HEK293 (cell line): ENCODE data around the gene METTL25B.
A peak's percentile ranks its signal among the peaks of the same experiment; 100 is the strongest.

Experiments
- BCL6B ChIP-seq: fragments of 450-650 bp; formaldehyde crosslinking; IDR thresholded peaks from 2 replicates; pipeline ENCODE4 v1.5.1; 2017; ENCODE audit warnings: missing biosample characterization, missing genetic modification characterization
- GLI4 ChIP-seq: fragments of 450-650 bp; formaldehyde crosslinking; IDR thresholded peaks from 2 replicates; pipeline ENCODE4 v1.5.1; 2016; ENCODE audit warnings: missing biosample characterization, missing genetic modification characterization
- INSM2 ChIP-seq: fragments of 450-650 bp; formaldehyde crosslinking; IDR thresholded peaks from 2 replicates; pipeline ENCODE4 v1.5.1; 2016; ENCODE audit warnings: missing biosample characterization, missing genetic modification characterization
- KLF1 ChIP-seq: fragments of 450-650 bp; formaldehyde crosslinking; IDR thresholded peaks from 2 replicates; pipeline ENCODE4 v1.5.1; 2016; ENCODE audit warnings: missing biosample characterization, missing genetic modification characterization
- KLF10 ChIP-seq: fragments of 450-650 bp; IDR thresholded peaks from 2 replicates; pipeline ENCODE4 v1.5.1; 2018; ENCODE audit warnings: missing biosample characterization, mild to moderate bottlenecking, missing genetic modification characterization
- MEIS1 ChIP-seq: sonication (generic); formaldehyde crosslinking; IDR thresholded peaks from 2 replicates; pipeline ENCODE4 v1.8.1; 2022; ENCODE audit warnings: missing genetic modification reagents, mild to moderate bottlenecking, borderline replicate concordance
- MZF1 ChIP-seq: fragments of 450-650 bp; formaldehyde crosslinking; IDR thresholded peaks from 2 replicates; pipeline ENCODE4 v1.5.1; 2017; ENCODE audit warnings: missing biosample characterization, missing genetic modification characterization, borderline replicate concordance
- PRDM1 ChIP-seq: fragments of 450-650 bp; formaldehyde crosslinking; IDR thresholded peaks from 2 replicates; pipeline ENCODE4; 2016; ENCODE audit warnings: missing biosample characterization, missing genetic modification characterization
- SP7 ChIP-seq: fragments of 450-650 bp; formaldehyde crosslinking; IDR thresholded peaks from 2 replicates; pipeline ENCODE4 v1.5.1; 2016; ENCODE audit warnings: missing biosample characterization, missing genetic modification characterization
- TCF7L2 ChIP-seq: IDR thresholded peaks from 2 replicates; pipeline ENCODE4 v1.6.1; 2011; ENCODE audit warnings: low read depth, mild to moderate bottlenecking, inconsistent platforms, low read length, moderate library complexity, borderline replicate concordance
- YY2 ChIP-seq: fragments of 450-650 bp; formaldehyde crosslinking; IDR thresholded peaks from 2 replicates; pipeline ENCODE4 v1.5.1; 2016; ENCODE audit warnings: missing biosample characterization, missing genetic modification characterization
- ZBTB21 ChIP-seq: fragments of 450-650 bp; formaldehyde crosslinking; IDR thresholded peaks from 2 replicates; pipeline ENCODE4 v1.5.1; 2017; ENCODE audit warnings: missing biosample characterization, missing genetic modification characterization
- ZEB2 ChIP-seq: fragments of 450-650 bp; formaldehyde crosslinking; IDR thresholded peaks from 2 replicates; pipeline ENCODE4 v1.5.1; 2016; ENCODE audit warnings: missing biosample characterization, missing genetic modification characterization
- ZFP41 ChIP-seq: fragments of 450-650 bp; formaldehyde crosslinking; IDR thresholded peaks from 2 replicates; pipeline ENCODE4 v1.5.1; 2016; ENCODE audit warnings: missing biosample characterization, missing genetic modification characterization, borderline replicate concordance
- ZNF140 ChIP-seq: fragments of 450-650 bp; formaldehyde crosslinking; IDR thresholded peaks from 2 replicates; pipeline ENCODE4 v1.5.1; 2016; ENCODE audit warnings: missing biosample characterization, missing genetic modification characterization
- ZNF155 ChIP-seq: fragments of 450-650 bp; formaldehyde crosslinking; IDR thresholded peaks from 2 replicates; pipeline ENCODE4 v1.5.1; 2016; ENCODE audit warnings: missing biosample characterization, missing genetic modification characterization
- ZNF2 ChIP-seq: fragments of 450-650 bp; formaldehyde crosslinking; IDR thresholded peaks from 2 replicates; pipeline ENCODE4 v1.5.1; 2016; ENCODE audit warnings: missing biosample characterization, missing genetic modification characterization
- ZNF221 ChIP-seq: fragments of 450-650 bp; formaldehyde crosslinking; IDR thresholded peaks from 2 replicates; pipeline ENCODE4 v1.5.1; 2017; ENCODE audit warnings: missing biosample characterization, missing genetic modification characterization, borderline replicate concordance
- ZNF223 ChIP-seq: fragments of 450-650 bp; formaldehyde crosslinking; IDR thresholded peaks from 2 replicates; pipeline ENCODE4 v1.5.1; 2016; ENCODE audit warnings: missing biosample characterization, missing genetic modification characterization
- ZNF26 ChIP-seq: fragments of 450-650 bp; formaldehyde crosslinking; IDR thresholded peaks from 2 replicates; pipeline ENCODE4 v1.5.1; 2016; ENCODE audit warnings: missing biosample characterization, missing genetic modification characterization
- ZNF366 ChIP-seq: fragments of 450-650 bp; formaldehyde crosslinking; conservative IDR thresholded peaks from 2 replicates; pipeline ENCODE4 v1.5.1; 2016; ENCODE audit warnings: missing biosample characterization, missing genetic modification characterization
- ZNF449 ChIP-seq: fragments of 450-650 bp; formaldehyde crosslinking; IDR thresholded peaks from 2 replicates; pipeline ENCODE4 v1.5.1; 2017; ENCODE audit warnings: missing biosample characterization, mild to moderate bottlenecking, missing genetic modification characterization, moderate library complexity
- ZNF558 ChIP-seq: fragments of 450-650 bp; formaldehyde crosslinking; IDR thresholded peaks from 2 replicates; pipeline ENCODE4 v1.5.1; 2016; ENCODE audit warnings: missing biosample characterization, missing genetic modification characterization
- ZNF580 ChIP-seq: fragments of 450-650 bp; formaldehyde crosslinking; IDR thresholded peaks from 2 replicates; pipeline ENCODE4 v1.5.1; 2016; ENCODE audit warnings: missing biosample characterization, missing genetic modification characterization
- ZNF639 ChIP-seq: fragments of 450-650 bp; formaldehyde crosslinking; IDR thresholded peaks from 2 replicates; pipeline ENCODE4 v1.5.1; 2016; ENCODE audit warnings: missing biosample characterization, missing genetic modification characterization
- ZNF660 ChIP-seq: fragments of 450-650 bp; IDR thresholded peaks from 2 replicates; pipeline ENCODE4 v1.5.1; 2018; ENCODE audit warnings: missing biosample characterization, mild to moderate bottlenecking, missing genetic modification characterization
- ZNF677 ChIP-seq: fragments of 450-650 bp; IDR thresholded peaks from 2 replicates; pipeline ENCODE4 v1.5.0; 2018; ENCODE audit warnings: missing biosample characterization, mild to moderate bottlenecking, missing genetic modification characterization, moderate library complexity
- ZNF701 ChIP-seq: fragments of 450-650 bp; formaldehyde crosslinking; IDR thresholded peaks from 2 replicates; pipeline ENCODE4 v1.5.1; 2016; ENCODE audit warnings: missing biosample characterization, missing genetic modification characterization
- ZNF777 ChIP-seq: fragments of 450-650 bp; formaldehyde crosslinking; IDR thresholded peaks from 2 replicates; pipeline ENCODE4 v1.5.1; 2017; ENCODE audit warnings: missing biosample characterization, missing genetic modification characterization, borderline replicate concordance
- ZNF785 ChIP-seq: fragments of 450-650 bp; formaldehyde crosslinking; IDR thresholded peaks from 2 replicates; pipeline ENCODE4 v1.5.1; 2016; ENCODE audit warnings: missing biosample characterization, missing genetic modification characterization
- ZSCAN5A ChIP-seq: fragments of 450-650 bp; formaldehyde crosslinking; IDR thresholded peaks from 2 replicates; pipeline ENCODE4 v1.5.1; 2016; ENCODE audit warnings: missing biosample characterization, missing genetic modification characterization
- ZXDB ChIP-seq: fragments of 450-650 bp; formaldehyde crosslinking; IDR thresholded peaks from 2 replicates; pipeline ENCODE4 v1.5.1; 2016; ENCODE audit warnings: missing biosample characterization, missing genetic modification characterization

The METTL25B gene

GRCh38 chr1:156706657-156707416, 21.4 kb upstream of the METTL25B start (continued):
- 0 out of 2 replicates have a peak, but pooled peaks have one; percentile 1 for TF ChIP-seq SP7 (tag by site-specific recombination)
- TF ChIP-seq MEIS1 = no peak
- no peak for TF ChIP-seq ZNF155 (tag by site-specific recombination)
- TF ChIP-seq INSM2 = peak; percentile 2; the same call in 1 of the 2 replicates
- TF ChIP-seq ZNF580 (tag by site-specific recombination) = no peak
- TF ChIP-seq ZNF223 (tag by site-specific recombination) = peak; percentile 74; the same call in 1 of the 2 replicates
- TF ChIP-seq ZNF701 (tag by site-specific recombination) = no peak
- TF ChIP-seq ZSCAN5A (tag by site-specific recombination) = no peak
- no peak for TF ChIP-seq ZNF785 (tag by site-specific recombination)
- 0 out of 2 replicates have a peak, but pooled peaks have one; percentile 9 for TF ChIP-seq ZEB2 (tag by site-specific recombination)
- TF ChIP-seq ZNF366 (tag by site-specific recombination) = peak; percentile 16
- no peak for TF ChIP-seq ZXDB (tag by site-specific recombination)
- no peak for TF ChIP-seq ZNF639 (tag by site-specific recombination)
- no peak for TF ChIP-seq ZNF777 (tag by site-specific recombination)
- no peak for TF ChIP-seq MZF1 (tag by site-specific recombination)
- TF ChIP-seq YY2 (tag by site-specific recombination) = no peak
- no peak for TF ChIP-seq ZNF558 (tag by site-specific recombination)
- TF ChIP-seq TCF7L2 = peak; percentile 55; the same call in 1 of the 2 replicates
- TF ChIP-seq ZFP41 = no peak
- TF ChIP-seq GLI4 (tag by site-specific recombination) = no peak
- TF ChIP-seq PRDM1 (tag by site-specific recombination) = no peak
- TF ChIP-seq KLF1 = 0 out of 2 replicates have a peak, but pooled peaks have one; percentile 10
- TF ChIP-seq ZNF221 (tag by site-specific recombination) = no peak
- no peak for TF ChIP-seq ZNF660 (tag by site-specific recombination)
- TF ChIP-seq ZNF2 = no peak
- no peak for TF ChIP-seq ZNF677 (tag by site-specific recombination)
- TF ChIP-seq BCL6B (tag by site-specific recombination) = no peak
- no peak for TF ChIP-seq ZBTB21 (tag by site-specific recombination)
- no peak for TF ChIP-seq KLF10 (tag by site-specific recombination)
- TF ChIP-seq ZNF449 = no peak
- no peak for TF ChIP-seq ZNF26 (tag by site-specific recombination)
- TF ChIP-seq ZNF140 (tag by site-specific recombination) = no peak
